ENCODE measurements around the gene NCF2.

The NCF2 gene

GRCh38 chr1:183589384-183589783 lies 875 bp downstream of the NCF2 start:
- ChIA-PET CTCF (interaction anchor here (0.8 to 4.3 kb wide), 9 partner anchors 9 to 39 kb away, joined by 3 to 46 read pairs (median 4); no protein-coding TSS in a partner anchor), POLR2A (no interaction called here)
- TF ChIP-seq CTCF (IDR thresholded peaks at IDR 0.05; ENCODE audit: control extremely low read depth, extremely low read depth, low read depth, missing control alignments) = no peak
- no peak for DNase-seq (ENCODE audit: extremely low spot score)

GRCh38 chr1:183588827-183589226 lies 1.4 kb downstream of the NCF2 start:
- ChIA-PET POLR2A (no interaction called here), CTCF (interaction anchor here (0.8 to 4.3 kb wide), 8 partner anchors 8 to 40 kb away, joined by 3 to 46 read pairs (median 5); no protein-coding TSS in a partner anchor)
- no peak for TF ChIP-seq CTCF (IDR thresholded peaks at IDR 0.05; ENCODE audit: control extremely low read depth, extremely low read depth, low read depth, missing control alignments)
- DNase-seq (ENCODE audit: extremely low spot score) = no peak

GRCh38 chr1:183586926-183587325 lies 3.3 kb downstream of the NCF2 start:
- CTCF ChIA-PET = interaction anchor here (0.9 to 2.2 kb wide), 7 partner anchors 8 to 328 kb away, joined by 3 to 6 read pairs (median 4); no protein-coding TSS in a partner anchor

GRCh38 chr1:183586455-183586854 lies 3.8 kb downstream of the NCF2 start:
- ChIA-PET CTCF (interaction anchor here (0.9 to 2.2 kb wide), 8 partner anchors 9 to 328 kb away, joined by 3 to 6 read pairs (median 3); no protein-coding TSS in a partner anchor), POLR2A (no interaction called here)
- no peak for DNase-seq (ENCODE audit: extremely low spot score)
- TF ChIP-seq CTCF (IDR thresholded peaks at IDR 0.05; ENCODE audit: control extremely low read depth, extremely low read depth, low read depth, missing control alignments) = no peak

More at GRCh38 chr1:183586926-183587325, 3.3 kb downstream of the NCF2 start:
- POLR2A ChIA-PET = no interaction called here
- TF ChIP-seq CTCF (IDR thresholded peaks at IDR 0.05; ENCODE audit: control extremely low read depth, extremely low read depth, low read depth, missing control alignments) = no peak
- no peak for DNase-seq (ENCODE audit: extremely low spot score)

- CTCF ChIA-PET = interaction anchor here (1.3 to 1.7 kb wide), 2 partner anchors 20 to 24 kb away, joined by 3 read pairs; no protein-coding TSS in a partner anchor
- no peak for DNase-seq (ENCODE audit: extremely low spot score)
- TF ChIP-seq CTCF (IDR thresholded peaks at IDR 0.05; ENCODE audit: control extremely low read depth, extremely low read depth, low read depth, missing control alignments) = no peak
- POLR2A ChIA-PET = no interaction called here
Observed at GRCh38 chr1:183585038-183585437, 5.2 kb downstream of the NCF2 start.

GRCh38 chr1:183584147-183584546 lies 6.1 kb downstream of the NCF2 start:
- DNase-seq (ENCODE audit: extremely low spot score) = no peak
- TF ChIP-seq CTCF (IDR thresholded peaks at IDR 0.05; ENCODE audit: control extremely low read depth, extremely low read depth, low read depth, missing control alignments) = no peak
- ChIA-PET POLR2A (no interaction called here), CTCF (no interaction called here)
